Skeletal muscle tissue (tissue), 4 donors: ENCODE results near the gene RET. TPM values are rescaled to one million over a fixed set of nuclear protein-coding genes. Genes with fewer than 3 reads are reported as not detected.

Source experiments
- H3K27ac ChIP-seq: one replicate; pipeline ENCODE4 v1.7.0; 2013; ENCODE audit warnings: mild to moderate bottlenecking, low read depth, low read length, inconsistent platforms
- H3K27me3 ChIP-seq, 3 donors: one replicate each; pipeline ENCODE4 v1.7.0; 2013; ENCODE audit warnings: low read length in 3 of 3; ENCODE audit not compliant: control insufficient read depth in 3 of 3, insufficient read depth in 3 of 3
- H3K36me3 ChIP-seq, 3 donors: one replicate each; pipeline ENCODE4 v1.7.0; 2013; ENCODE audit warnings: low read length in 3 of 3; ENCODE audit not compliant: control insufficient read depth in 3 of 3, insufficient read depth in 3 of 3
- H3K4me1 ChIP-seq, 3 donors: one replicate each; pipeline ENCODE4 v1.7.0; 2013; ENCODE audit warnings: low read length in 3 of 3, mild to moderate bottlenecking in 3 of 3; ENCODE audit not compliant: control insufficient read depth in 3 of 3, insufficient read depth in 3 of 3
- H3K4me3 ChIP-seq, 3 donors: one replicate each; pipeline ENCODE4 v1.7.0; 2013; ENCODE audit warnings: low read length in 3 of 3
- H3K9ac ChIP-seq, 3 donors: one replicate each; pipeline ENCODE4 v1.7.0; 2013; ENCODE audit warnings: low read length in 3 of 3, mild to moderate bottlenecking in 3 of 3, moderate library complexity in 2 of 3, low read depth in 1 of 3
- H3K9me3 ChIP-seq, 3 donors: one replicate each; pipeline ENCODE4 v1.7.0; 2013; ENCODE audit warnings: low read length in 3 of 3; ENCODE audit not compliant: control insufficient read depth in 3 of 3
- total RNA-seq: library from RNA; depleted of rRNA; stranded (reverse); fragments of >200 nt; gene quantifications from one replicate; pipeline ENCODE4 v1.2.3, GENCODE V29; 2014
- donor health status: Osteomylitis.

Gene RET
- total RNA-seq, 1 donor from 2014 or later = 1.6 TPM

DNA sequence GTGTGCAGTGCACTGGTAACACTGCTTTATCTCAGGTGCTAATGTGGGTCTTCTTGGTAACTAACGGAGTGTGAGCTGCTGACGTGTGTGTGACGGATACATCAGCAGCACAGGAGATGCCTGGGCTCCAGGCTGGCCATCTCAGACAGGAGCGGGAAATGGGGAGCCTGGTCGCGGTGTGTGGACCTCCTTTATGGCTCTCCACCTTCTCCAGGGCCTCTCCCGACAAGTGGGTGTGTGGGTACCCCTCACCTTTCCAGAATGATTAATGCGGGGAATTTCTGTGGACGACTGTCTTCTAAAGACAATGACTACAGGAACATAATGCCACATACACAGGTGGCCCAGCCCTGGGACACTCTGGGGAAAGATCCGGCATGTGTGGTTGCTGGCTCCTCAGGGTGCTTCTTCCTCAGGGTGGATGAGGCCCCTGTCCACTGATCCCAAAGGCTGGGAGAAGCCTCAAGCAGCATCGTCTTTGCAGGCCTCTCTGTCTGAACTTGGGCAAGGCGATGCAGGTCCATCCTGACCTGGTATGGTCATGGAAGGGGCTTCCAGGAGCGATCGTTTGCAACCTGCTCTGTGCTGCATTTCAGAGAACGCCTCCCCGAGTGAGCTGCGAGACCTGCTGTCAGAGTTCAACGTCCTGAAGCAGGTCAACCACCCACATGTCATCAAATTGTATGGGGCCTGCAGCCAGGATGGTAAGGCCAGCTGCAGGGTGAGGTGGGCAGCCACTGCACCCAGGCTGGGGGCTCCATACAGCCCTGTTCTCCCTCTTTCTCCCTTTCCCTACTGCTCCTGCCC is 41.1 kb downstream of the RET start:
- Histone ChIP-seq H3K27me3 (no peaks in the 10 kb centered on the region), H3K4me1 (peaks cover 6 to 13% (median 7%) of the 10 kb centered on the region in 3 donors), H3K36me3 (peaks cover 0 to 2% (median 0%) of the 10 kb centered on the region in 3 donors), H3K9ac (no peak overlapping the region), H3K4me3 (no peak overlapping the region), H3K9me3 (no peaks in the 10 kb centered on the region), H3K27ac (no peak overlapping the region)

DNA sequence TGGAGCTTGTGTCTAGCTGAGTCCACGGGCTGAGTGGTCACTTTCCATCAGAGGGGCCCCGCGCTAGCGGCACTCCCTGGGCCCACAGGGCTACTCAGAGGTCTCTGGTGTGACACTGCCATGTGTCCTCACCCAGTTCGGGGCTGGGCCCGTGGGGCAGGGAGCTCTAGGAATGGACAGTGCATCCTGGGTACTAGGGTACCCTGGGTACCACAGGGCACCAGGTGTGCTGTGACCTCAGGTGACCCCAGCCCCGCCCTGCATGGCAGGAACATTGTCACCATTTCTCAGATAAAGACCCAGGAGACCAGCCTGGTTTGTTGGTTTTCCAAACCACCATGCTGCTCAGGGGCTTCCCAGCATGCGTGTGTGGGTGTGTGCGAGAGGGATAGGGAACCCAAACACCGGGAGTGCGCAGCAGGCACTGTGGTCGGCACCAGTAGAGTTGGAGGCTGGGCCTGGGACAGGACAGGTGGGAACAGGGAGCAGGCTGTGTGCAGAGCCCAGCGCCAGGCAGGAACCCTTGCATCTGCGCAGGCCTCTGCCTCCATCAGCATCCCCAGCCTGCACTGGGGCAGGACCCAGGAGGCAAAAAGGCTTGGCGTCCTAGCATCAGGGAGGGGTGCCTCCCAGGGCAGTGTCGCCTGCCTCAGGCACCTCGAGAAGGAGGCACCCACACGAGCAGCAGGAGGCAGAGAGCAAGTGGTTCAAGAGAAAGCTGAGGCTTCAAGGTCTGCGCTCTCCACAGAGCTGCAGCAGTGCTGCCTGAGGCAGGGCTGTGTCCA is 42.0 kb downstream of the RET start:
- peaks cover 6 to 13% (median 7%) of the 10 kb centered on the region in 3 donors for H3K4me1 ChIP-seq
- no peak overlapping the region for H3K9ac ChIP-seq
- H3K4me3 ChIP-seq = no peak overlapping the region
- H3K27ac ChIP-seq = no peak overlapping the region
- peaks cover 0 to 2% (median 0%) of the 10 kb centered on the region in 3 donors for H3K27me3 ChIP-seq
- H3K36me3 ChIP-seq = peaks cover 0 to 2% (median 0%) of the 10 kb centered on the region in 3 donors
- H3K9me3 ChIP-seq = no peaks in the 10 kb centered on the region

DNA sequence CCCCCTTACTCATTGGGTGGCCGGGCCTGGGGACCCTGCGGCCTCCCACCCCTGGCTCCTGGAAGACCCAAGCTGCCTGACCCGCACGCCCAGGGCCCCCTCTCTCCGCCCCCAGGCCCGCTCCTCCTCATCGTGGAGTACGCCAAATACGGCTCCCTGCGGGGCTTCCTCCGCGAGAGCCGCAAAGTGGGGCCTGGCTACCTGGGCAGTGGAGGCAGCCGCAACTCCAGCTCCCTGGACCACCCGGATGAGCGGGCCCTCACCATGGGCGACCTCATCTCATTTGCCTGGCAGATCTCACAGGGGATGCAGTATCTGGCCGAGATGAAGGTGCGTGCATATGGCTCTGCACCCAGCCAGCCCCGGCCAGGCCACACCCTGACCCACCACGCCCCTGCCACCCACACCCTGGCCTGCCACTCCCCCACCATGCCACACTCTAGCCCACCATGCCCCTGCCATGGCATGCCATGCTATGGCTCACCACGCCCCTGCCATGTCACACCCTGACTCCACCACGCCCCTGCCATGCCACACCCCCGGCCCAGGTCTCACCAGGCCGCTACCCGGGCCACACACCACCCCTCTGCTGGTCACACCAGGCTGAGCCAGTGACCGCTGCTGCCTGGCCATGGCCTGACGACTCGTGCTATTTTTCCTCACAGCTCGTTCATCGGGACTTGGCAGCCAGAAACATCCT is 42.7 kb downstream of the RET start:
- H3K9me3 ChIP-seq = no peaks in the 10 kb centered on the region
- no peak overlapping the region for H3K9ac ChIP-seq
- H3K27ac ChIP-seq = no peak overlapping the region
- peaks cover 0 to 5% (median 0%) of the 10 kb centered on the region in 3 donors for H3K27me3 ChIP-seq
- no peak overlapping the region for H3K4me3 ChIP-seq
- H3K4me1 ChIP-seq = peaks cover 6 to 13% (median 7%) of the 10 kb centered on the region in 3 donors
- H3K36me3 ChIP-seq = peaks cover 0 to 2% (median 0%) of the 10 kb centered on the region in 3 donors

DNA sequence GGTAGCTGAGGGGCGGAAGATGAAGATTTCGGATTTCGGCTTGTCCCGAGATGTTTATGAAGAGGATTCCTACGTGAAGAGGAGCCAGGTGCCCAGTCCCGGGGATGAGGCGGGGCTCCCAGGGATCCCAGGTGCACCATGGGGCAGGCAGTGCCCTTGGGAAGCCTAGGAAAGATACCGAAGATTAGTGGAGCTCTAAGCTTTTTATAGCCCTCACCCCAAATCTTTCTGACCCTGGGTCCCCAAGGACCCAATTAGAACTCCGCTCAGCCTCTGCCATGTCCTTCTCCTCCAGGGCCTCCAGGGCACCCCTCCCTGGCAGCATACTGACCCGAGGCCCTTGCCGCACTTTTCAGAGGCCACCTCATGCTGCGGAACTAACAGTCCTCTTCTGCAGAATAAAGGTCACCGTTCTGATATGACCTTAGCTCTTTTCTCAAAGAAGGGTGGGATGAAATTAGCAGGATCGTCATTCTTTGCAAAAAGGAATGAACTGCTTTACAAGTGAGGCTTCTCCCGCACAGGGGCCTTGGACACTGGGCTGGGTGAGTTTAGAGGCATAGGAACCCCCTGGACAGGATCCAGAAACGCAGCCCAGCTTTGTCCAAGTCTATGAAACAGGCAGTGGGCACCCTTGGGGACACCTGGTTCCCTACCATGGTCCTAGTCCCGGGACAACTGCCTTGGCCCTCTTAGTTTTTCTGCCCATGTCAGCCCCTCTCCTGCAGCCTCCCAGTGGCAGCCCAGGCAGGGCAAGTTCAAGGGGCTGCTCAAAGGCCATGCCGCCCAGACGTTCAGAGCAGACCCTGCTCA is 43.5 kb downstream of the RET start:
- peaks cover 0 to 2% (median 0%) of the 10 kb centered on the region in 3 donors for H3K36me3 ChIP-seq
- peaks cover 0 to 5% (median 0%) of the 10 kb centered on the region in 3 donors for H3K27me3 ChIP-seq
- no peak overlapping the region for H3K9ac ChIP-seq
- H3K4me1 ChIP-seq = peaks cover 6 to 13% (median 7%) of the 10 kb centered on the region in 3 donors
- H3K27ac ChIP-seq = no peak overlapping the region
- H3K9me3 ChIP-seq = no peaks in the 10 kb centered on the region
- H3K4me3 ChIP-seq = no peak overlapping the region

GRCh38 chr10:43120929-43121314 is 44.1 kb downstream of the RET start:
- Histone ChIP-seq H3K9ac (no peak overlapping the region), H3K27me3 (peaks cover 0 to 5% (median 0%) of the 10 kb centered on the region in 3 donors), H3K36me3 (peaks cover 0 to 2% (median 0%) of the 10 kb centered on the region in 3 donors), H3K4me3 (no peak overlapping the region), H3K9me3 (no peaks in the 10 kb centered on the region), H3K27ac (no peak overlapping the region), H3K4me1 (peaks cover 6 to 13% (median 7%) of the 10 kb centered on the region in 3 donors)

- Histone ChIP-seq H3K36me3 (peaks cover 0 to 2% (median 0%) of the 10 kb centered on the region in 3 donors), H3K27ac (no peak overlapping the region), H3K9me3 (no peaks in the 10 kb centered on the region)
Measured at GRCh38 chr10:43121444-43121843, 44.6 kb downstream of the RET start.

DNA sequence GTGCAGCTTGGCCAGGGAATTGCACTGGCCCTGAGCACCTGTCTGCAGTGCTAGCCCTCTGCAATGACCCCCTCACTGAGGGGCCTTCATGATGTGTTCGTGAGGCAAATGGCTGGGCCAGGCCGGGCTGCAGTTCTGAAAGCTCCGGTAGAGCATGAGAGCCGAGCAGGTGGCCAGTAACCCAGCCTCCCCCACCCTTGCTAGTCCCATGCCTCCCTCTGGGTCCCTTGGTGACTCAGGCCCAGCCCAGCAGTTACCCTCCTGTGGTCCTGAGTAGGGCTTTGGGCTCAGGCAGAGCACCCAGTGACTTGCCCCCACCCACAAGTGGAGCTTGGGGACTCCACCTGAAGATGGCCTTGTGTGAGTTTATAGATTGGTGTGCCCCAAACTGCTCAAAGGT is 45.2 kb downstream of the RET start:
- no peak overlapping the region for H3K27ac ChIP-seq
- peaks cover 6 to 13% (median 8%) of the 10 kb centered on the region in 3 donors for H3K4me1 ChIP-seq
- H3K9me3 ChIP-seq = no peaks in the 10 kb centered on the region
- H3K4me3 ChIP-seq = no peak overlapping the region
- peaks cover 0 to 5% (median 0%) of the 10 kb centered on the region in 3 donors for H3K27me3 ChIP-seq
- peaks cover 0 to 2% (median 0%) of the 10 kb centered on the region in 3 donors for H3K36me3 ChIP-seq
- no peak overlapping the region for H3K9ac ChIP-seq

More at GRCh38 chr10:43121444-43121843, 44.6 kb downstream of the RET start:
- Histone ChIP-seq H3K27me3 (peaks cover 0 to 5% (median 0%) of the 10 kb centered on the region in 3 donors), H3K4me3 (no peak overlapping the region), H3K4me1 (peaks cover 6 to 13% (median 7%) of the 10 kb centered on the region in 3 donors), H3K9ac (no peak overlapping the region)

- Histone ChIP-seq H3K27ac (no peak overlapping the region), H3K4me3 (no peak overlapping the region), H3K9ac (no peak overlapping the region), H3K27me3 (peaks cover 0 to 5% (median 0%) of the 10 kb centered on the region in 3 donors), H3K36me3 (no peaks in the 10 kb centered on the region), H3K9me3 (no peaks in the 10 kb centered on the region), H3K4me1 (peaks cover 6 to 13% (median 9%) of the 10 kb centered on the region in 3 donors)
Measured at GRCh38 chr10:43122826-43123225, 46.0 kb downstream of the RET start.
